NCI-H748 (cell line): ENCODE measurements around the gene DCC.

Experiments
- DNase-seq: peaks from one replicate; lab custom pipeline; 2025; ENCODE audit not compliant: unreplicated experiment; lab: John Stamatoyannopoulos, UW

Gene DCC

DNA sequence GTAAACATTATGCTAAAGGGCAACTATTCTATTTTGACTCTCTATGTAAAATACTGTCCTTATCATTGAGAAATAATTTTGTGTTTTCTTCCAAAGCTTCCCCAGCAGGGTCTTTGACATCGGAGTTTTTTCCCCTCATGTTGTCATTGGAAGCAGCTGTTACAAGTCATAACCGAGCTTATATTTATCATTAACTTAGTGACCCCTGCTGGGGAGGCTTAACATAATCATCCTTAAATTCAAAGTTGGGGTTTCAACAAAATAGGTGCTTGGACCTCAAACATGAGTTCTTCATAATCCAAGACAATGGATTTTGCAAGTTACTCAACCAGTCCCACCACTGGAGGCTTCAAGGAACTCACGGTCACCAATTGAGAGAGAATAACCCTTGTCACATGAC is 330.9 kb downstream of the DCC start:
- peak; percentile 68 for DNase-seq

DNA sequence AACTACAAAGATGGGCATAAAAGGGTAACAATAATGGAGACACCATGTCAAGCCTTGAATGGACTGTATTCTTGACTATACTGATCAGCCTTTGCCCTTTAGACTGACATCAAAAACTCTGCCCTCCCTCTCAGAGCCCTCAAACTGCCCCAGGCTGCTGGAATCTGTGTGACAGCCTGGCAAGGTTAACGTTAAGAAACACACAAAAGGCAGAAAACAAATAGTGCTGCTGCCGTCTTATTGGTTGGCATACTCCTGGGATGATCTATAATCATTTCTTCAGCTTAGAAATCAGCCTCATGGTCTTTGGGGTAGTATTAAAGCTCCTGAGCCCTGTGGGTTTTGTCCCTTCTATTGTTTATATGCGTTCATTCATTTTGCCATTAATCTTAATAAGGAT is 338.0 kb downstream of the DCC start:
- peak; percentile 39 for DNase-seq

DNA sequence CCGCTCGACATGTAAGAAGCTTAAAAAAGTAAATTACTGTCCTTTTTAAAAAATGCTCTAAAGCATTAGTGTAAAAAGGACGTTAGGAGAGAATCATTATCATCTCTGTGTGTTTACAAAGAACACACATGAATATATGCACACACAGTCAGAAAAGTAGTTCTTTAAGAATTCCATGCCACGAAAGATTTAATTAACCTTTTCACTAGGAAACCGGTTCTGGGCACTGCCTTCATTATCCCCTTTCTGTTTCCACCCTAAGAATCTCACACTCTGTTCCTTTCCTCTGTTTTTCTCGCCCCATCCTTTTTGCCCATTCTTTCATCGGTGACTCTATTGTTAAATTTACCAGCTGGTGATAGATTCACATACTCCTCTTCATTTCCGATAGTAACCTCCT is 338.6 kb downstream of the DCC start:
- no peak for DNase-seq

DNA sequence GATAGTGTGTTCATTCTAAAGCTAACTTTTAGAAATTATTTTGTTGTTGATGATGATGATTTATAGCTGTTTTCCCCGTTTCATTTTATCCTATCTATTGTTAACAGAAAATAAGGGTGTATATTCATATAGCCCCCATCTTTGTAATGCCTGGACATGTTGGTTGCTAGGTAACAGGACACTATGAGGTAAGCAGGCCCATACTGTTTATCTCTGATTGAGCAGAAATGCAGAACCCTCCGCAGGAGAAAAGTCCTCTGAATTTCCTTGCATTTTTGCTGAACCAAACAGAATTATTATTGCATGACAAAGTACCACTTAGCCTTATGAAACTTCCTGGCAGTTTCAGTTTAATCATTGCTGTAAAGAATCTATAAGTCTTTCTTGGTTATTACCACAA is 339.4 kb downstream of the DCC start:
- DNase-seq = peak; percentile 34

DNA sequence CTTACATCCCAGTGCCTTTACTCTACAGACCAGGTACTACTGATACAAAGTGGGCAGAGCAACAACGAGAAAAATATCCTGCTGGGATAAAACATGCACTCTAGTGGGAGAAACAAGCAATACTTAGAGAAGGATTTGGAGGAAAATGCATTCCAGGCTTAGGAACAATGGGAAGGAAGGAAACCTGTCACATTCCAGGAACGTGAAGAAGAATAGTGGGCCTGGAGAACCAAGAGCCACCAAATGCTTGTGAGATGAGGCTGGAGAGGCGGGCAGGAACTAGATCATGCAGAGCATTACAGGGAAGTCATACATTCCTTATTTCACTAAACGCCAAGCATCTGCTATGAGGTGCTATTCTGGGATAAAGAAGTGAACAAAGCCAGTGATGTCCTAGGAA is 342.3 kb downstream of the DCC start:
- no peak for DNase-seq

DNA sequence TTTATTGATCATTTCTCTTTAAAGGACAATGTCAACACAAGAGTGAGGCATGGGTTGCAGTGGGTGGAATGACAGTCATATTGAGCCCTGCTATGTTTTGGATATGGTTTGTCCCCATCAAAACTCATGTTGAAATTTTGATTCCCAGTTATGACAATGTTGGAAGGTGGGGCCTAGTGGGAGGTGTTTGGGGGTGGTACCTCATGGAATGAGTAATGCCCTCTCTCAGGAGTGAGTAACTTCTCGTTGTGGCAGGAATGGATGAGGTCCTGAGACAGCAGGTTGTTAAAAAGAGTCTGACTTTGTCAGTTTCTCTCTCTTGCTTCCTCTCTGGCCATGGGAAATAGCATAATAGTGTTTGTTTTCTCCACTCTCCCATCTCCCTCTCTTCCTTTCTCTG is 345.3 kb downstream of the DCC start:
- DNase-seq = no peak

DNA sequence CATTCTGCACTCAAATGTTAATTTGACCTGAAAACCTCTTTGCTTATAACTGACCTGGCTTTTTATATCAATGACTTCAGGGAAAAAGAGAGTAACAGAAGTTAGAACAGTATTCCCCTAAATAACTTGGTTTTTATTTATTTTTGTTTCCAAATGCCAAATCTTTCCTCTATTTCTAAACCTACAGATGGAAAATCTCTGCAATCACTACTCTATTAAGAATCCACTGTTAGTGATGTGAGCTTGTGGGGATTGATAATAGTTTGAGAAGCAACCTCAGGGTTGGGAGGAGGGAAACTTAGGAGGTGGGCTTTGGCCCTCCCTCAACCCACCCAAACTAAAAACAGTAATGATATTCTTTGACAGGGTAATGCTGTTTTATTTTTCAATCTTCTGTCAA is 351.8 kb downstream of the DCC start:
- DNase-seq = no peak

DNA sequence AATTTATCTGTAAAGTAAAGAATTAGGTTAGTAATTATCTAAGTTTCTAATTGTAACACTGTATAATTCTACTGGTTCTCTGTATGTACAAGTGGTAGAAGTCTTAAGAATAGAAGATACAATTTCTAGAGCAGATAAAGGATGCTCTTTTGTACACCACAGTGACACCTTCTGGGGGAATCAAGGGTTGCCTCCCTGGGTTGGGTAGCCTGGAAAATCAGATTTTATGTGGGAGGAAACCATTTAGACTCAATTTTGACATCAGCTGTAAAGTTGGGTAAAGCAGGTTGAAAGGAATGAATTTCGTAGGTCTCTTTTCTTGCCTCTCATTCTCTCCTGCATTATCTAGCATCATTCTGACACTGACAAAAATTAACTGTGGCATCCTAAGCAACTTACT is 354.8 kb downstream of the DCC start:
- DNase-seq = peak; percentile 57

DNA sequence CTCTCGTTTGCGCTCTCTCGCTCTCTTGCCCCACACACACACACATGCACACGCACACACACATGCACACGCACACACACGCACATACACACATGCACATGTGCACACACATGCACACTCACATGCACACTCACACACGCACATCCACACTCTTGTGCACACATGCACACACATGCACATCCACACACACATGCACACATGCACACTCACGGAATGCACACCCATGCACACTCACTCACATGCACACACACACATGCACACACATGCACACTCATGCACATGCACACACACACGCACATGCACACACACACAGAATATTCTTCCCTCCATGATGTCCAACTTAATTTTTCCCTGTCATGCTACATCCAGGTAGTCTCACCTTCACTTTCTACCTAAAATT is 360.1 kb downstream of the DCC start:
- no peak for DNase-seq

DNA sequence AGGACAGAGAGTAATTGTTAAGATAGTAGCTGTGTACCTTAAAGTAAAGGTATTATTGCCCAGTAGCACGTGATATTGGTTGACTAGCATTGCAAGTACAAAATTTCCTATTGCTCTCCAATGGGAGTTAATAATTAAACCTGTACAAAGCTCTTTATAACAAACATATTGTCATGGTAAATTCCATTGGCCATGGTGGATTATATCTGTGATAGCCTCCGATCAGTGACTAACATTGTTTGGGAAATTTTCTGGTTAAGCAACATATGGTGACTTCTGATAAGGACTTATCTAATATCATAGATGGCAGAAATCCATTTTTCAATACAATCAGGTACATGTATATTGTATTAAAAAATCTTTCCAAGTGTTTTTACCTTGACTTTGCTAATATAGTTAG is 360.8 kb downstream of the DCC start:
- DNase-seq = no peak

DNA sequence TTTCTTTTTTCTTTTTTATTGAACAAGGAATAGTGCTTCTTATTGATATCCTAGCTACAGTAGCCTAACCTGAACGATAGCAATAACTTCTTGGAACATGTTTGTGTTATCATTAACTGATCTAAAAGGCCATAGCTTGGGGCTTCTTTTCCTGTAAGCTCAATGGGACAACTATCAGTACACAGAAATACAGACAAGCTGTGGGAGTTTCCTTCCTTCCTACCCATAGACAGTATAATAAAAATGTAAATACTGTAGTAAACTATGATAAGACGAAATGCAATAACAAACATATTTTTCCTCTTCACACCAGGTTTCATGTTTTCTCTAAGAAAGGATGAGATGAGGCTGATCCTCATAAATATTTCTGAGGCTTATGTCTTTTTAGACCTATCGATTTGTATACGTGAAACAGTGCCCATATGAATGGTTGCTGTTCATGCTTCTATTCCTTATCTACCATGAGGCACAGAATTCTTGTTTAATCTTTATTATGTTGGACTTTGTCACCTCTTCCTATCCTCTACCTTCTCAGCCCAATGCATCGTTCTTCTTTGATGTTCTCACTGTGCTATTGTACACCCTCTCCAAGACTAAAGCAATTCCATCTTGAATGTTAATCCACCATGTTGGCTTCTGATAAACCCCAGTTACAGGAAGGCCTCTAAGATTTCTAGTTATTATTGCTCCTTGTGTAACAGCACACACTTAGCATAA is 361.4 kb downstream of the DCC start:
- no peak for DNase-seq

DNA sequence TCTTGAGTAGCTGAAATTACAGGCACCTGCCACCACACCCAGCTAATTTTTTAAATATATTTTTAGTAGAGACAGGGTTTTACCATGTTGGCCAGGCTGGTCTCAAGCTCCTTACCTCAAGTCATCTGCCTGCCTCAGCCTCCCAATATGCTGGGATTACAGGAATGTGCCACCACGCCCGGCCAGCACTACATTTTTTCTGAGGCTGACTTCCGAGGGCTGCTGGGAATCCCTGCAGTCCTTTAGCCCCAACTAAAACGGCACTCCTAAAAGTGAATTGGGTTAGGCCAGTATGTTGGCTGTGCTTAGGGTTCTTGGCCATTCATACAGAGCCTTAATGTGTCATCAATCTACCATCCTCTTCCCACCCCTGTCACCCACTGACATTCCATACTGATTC is 375.4 kb downstream of the DCC start:
- DNase-seq = peak; percentile 72

DNA sequence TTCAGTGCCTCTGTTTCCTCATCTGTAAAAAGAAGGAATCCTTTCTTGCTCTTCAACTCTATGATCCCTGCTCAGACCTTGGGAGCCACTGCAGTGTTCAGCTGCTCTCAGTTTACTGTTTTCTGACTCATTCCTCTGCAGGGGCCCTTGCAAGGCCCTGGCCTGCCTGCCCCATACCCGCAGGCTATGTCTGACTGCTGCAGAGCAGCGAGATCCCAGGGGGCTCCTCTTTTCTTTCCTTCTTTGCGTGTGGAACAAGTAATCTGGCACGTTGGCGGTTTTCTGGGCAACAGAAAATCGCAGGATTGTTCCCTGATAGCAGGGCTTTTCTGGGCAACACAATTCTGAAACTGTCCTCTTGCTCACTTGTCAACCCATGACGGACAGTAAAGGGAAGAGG is 376.0 kb downstream of the DCC start:
- no peak for DNase-seq

DNA sequence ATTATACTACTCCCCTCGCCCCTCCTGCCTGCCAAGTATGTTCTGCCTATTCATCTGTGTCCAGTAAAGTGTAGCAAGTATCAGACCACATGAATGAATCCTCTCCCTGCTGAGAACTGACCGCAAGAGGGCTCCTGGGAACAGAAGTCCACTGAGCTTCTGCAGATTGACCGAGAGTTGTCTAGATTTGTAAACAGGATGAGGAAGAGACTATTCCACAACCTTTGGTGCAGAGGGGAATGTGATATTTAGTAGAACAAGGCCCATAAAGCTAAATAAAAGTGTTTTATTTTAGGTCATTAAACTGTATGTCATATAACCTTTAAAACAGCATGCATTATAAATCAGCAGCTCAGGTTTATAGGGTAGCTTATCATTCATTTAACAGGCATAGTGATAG is 377.0 kb downstream of the DCC start:
- peak; percentile 61 for DNase-seq

DNA sequence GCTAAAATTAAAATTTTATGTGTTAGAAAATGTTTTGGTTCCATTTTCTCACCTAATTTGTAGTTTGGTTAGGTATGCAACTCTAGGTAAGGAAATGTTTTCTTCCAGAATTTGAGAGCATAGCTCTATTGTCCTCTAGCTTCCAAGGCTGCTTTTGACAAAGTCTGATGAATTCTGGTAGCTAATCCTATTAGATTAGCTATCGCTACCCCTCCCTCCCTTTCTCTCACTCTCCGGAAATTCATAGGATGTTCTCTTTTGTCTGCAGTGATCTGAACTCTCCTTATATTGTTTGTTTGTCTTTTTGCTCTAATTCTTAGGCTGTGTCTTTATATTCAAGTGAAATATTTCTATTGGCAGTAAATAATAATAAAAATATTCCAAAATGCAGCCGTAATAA is 382.9 kb downstream of the DCC start:
- DNase-seq = no peak

DNA sequence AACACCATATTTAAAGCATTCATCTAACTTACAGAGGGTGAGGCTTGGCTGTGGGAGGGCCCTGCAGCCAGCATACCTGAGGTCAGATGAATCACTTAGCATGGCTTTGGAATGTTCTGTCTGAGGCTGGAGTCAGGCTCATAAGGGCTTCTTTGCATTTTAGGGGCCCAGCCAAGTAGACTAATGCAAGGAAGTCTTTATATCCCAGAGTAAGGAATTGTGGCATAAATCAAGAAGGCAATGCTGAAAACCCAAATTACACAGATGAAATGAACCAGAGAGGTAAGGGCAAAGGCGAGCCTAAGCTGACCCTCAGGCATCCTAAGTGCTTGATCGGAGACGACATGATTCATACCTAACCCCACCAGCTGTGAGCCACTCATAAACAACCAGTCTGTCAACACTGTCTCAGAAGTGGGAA is 383.6 kb downstream of the DCC start:
- DNase-seq = no peak

DNA sequence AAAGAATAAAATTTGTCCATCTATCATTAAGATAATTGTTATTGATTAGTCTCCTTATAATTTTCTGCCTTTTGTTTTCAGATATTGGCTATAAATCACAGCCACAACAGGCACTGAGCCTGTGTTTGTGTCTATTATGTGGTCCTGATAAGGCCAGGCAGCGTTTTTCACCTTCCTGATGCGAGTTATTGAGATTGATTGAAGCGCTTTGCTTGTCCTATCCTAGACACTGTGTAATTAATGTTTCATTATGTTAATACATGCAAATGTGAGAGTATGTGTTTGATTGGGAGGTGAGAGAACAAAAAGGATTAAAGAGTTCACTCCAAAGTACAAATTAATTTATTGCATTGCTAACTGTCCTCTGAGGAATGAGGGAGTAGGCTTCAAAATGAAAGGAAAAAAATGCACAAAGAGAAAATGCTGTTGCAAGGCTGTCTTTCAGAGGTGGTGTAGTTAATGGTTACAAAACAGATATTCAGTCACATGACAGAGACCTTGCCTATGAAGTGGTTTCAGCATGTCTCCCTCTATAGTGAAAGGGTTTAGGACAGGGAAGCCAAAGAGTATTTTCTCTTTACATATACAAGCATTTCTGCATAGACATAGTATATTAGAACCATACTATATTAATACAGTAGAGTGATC is 391.1 kb downstream of the DCC start:
- no peak for DNase-seq

DNA sequence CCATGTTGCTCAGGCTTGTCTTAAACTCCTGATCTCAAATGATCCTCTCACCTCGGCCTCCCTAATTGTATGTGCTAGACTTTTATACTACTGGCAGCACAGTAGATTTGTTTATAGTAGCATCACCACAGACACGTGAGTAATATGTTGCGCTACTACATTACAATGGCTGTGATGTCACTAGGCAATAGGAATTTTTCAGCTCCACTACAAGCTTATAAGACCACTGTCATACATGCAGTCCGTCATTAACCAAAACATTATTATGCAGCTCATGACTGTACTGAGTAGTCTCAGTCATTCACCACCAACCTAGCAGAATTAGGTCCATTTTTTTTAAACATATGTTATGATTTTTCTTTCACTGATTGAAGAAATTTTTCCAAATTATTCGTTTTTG is 398.9 kb downstream of the DCC start:
- DNase-seq = no peak

DNA sequence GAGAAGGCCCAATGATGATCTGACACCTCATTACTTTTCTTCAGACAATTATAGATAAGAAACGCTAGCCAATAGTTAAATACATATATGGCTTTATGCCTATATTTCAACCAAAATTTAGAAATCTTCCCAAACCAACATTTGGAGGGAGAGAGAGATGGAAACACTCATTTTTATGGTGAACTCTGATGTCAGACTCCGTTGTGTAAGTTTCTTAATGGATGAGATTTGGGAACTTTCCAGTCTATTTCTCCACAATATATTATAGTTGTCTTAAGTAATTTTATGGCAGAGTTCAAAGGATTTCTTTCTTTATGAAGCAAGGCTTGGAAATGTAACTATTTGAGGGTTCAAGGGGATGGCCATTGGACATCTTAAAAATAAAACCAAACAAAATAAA is 407.0 kb downstream of the DCC start:
- no peak for DNase-seq

DNA sequence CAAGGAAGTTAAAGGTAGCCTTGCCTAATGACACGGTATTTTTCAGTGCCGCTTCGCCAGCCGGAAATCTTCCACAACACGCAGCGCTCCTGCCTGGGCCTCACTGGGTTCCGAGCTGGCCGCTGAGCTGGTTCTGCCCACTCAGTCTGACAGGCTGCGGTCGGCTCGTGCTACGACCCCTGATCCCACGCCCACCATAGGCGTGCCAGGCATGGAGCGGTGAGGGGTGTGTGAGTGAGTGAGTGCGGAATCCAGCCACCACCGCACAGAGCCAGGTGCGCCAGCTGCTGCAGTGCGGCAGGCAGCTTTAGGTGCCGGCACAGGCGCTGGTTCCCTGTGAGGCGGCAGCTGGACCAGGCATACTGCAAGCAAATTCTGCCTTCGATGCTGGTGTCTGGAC is 407.9 kb downstream of the DCC start:
- DNase-seq = no peak

DNA sequence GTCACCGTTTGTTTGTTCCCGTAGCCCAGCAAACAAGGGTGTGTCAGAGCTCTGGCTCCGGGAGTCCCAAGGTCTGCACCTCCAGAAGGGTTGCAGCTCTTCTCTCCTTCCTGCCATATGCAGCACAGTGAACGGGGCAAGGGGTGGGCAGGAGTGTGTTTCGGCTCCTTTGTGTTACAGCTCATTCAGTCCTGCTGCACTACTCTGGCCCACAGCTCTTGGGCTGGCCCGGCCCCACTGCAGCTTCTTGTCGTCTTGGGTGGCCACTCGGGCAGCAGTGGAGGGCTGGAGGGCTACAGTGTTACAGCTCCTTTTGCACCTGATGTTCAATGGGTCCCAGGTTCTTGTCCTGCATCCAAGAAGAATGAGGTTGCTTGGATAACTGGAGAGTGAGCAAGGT is 408.3 kb downstream of the DCC start:
- DNase-seq = no peak

DNA sequence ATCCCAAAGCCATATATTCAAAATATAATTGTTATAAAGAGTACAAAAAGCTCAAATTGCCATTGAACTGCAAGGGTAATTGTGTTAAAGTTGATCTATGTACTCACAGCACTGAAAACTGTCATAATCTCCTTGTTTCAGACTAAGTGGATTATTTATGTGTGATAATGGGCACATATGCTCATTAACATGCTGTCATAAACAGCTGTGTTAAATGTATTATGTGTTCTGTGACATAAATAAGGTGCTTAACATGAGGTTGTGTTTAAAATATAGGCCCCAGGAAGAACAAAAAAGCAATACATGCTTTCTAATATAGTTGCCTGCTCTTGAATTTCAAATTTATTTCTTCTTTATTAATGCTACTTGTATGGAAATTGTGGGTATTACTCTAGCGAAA is 409.5 kb downstream of the DCC start:
- DNase-seq = no peak

DNA sequence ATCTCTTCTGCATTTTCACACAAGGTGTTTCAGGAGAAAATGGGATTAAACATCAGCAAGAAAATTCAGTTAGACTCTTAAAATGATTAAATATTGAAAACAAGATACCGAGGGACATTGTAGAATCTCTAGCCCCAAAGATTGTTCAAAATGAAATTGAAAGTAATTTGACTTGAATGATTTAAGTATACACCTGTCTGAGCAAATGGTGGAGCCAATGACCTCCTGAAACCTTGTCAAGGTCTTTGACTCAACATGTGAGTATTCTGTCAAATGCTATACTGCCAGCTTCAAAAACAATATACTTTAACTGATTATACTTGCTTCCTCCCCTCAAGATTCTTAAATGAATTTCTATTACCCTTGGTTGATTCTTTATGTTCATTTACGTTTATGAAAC is 411.0 kb downstream of the DCC start:
- DNase-seq = no peak
